MCF 10A (cell line): ENCODE results near the gene ABLIM2. TPM values are rescaled to one million over a fixed set of nuclear protein-coding genes. Genes with fewer than 3 reads are reported as not detected.
A peak's percentile ranks its signal among the peaks of the same experiment; 100 is the strongest.

Source experiments
- BruUV-seq: library from RNA; stranded (reverse); fragments of 400-500 nt; replicated peaks from 2 replicates; lab custom pipeline; 2021; lab: Mats Ljungman, UMichigan
- CTCF ChIA-PET: fragments of 300-600 bp; sonication (Branson Sonifier 250); formaldehyde crosslinking; extraction: SDS; loops from one replicate; lab custom pipeline; 2021; ENCODE audit warnings: antibody characterized with exemption, inconsistent platforms; lab: Yijun Ruan, JAX
- POLR2A ChIA-PET: fragments of 300-600, 350-650 bp; sonication (Branson Sonifier 250); formaldehyde crosslinking; extraction: SDS; loops from one replicate; lab custom pipeline; 2020; ENCODE audit warnings: antibody characterized with exemption, inconsistent platforms; lab: Yijun Ruan, JAX
- DNase-seq: peaks from one replicate; pipeline ENCODE4 v3.0.0-alpha.2; 2018; ENCODE audit not compliant: unreplicated experiment
- H3K27ac Mint-ChIP-seq: one replicate; pipeline ENCODE4 v1.8.0; 2022; ENCODE audit warnings: mild to moderate bottlenecking, low read depth, mixed read lengths; ENCODE audit not compliant: unreplicated experiment
- H3K27me3 Mint-ChIP-seq: one replicate; pipeline ENCODE4 v1.8.0; 2022; ENCODE audit warnings: mixed read lengths; ENCODE audit not compliant: insufficient read depth, unreplicated experiment
- H3K36me3 Mint-ChIP-seq: one replicate; pipeline ENCODE4 v1.8.0; 2022; ENCODE audit warnings: mild to moderate bottlenecking, moderate library complexity, mixed read lengths; ENCODE audit not compliant: insufficient read depth, unreplicated experiment
- H3K4me1 Mint-ChIP-seq: one replicate; pipeline ENCODE4 v1.8.0; 2022; ENCODE audit warnings: mixed read lengths; ENCODE audit not compliant: insufficient read depth, unreplicated experiment
- H3K4me3 Mint-ChIP-seq: one replicate; pipeline ENCODE4 v1.8.0; 2022; ENCODE audit warnings: mild to moderate bottlenecking, moderate library complexity, mixed read lengths; ENCODE audit not compliant: unreplicated experiment
- H3K9me3 Mint-ChIP-seq: one replicate; pipeline ENCODE4 v1.8.0; 2022; ENCODE audit warnings: mixed read lengths; ENCODE audit not compliant: unreplicated experiment
- CTCF ChIP-seq: fragments of 200-600 bp; IDR thresholded peaks from one replicate; pipeline ENCODE4 v1.8.0; 2022; ENCODE audit warnings: antibody characterized with exemption, mild to moderate bottlenecking; ENCODE audit not compliant: unreplicated experiment
- intact Hi-C: fragments of 100-400 bp; cut with micrococcal nuclease; formaldehyde crosslinking; loops from 2 replicates; pipeline ENCODE4 v1.14.1; 2022
- total RNA-seq: library from RNA; stranded (reverse); gene quantifications from 2 replicates; pipeline ENCODE4 v1.2.3, GENCODE V29; 2022

Gene ABLIM2
- total RNA-seq, 1 experiment from 2014 or later: 5.3 TPM

GRCh38 chr4:7967501-7968261 is 190.9 kb downstream of the ABLIM2 start:
- POLR2A ChIA-PET: interaction anchor here (0.7 to 2.0 kb wide), 4 partner anchors 9 to 59 kb away, joined by 3 to 5 read pairs (median 5); no protein-coding TSS in a partner anchor

GRCh38 chr4:7967063-7967440 is 191.6 kb downstream of the ABLIM2 start:
- Mint-ChIP-seq H3K36me3 (peaks cover 6% of the 10 kb centered on the region), H3K27me3 (no peaks in the 10 kb centered on the region), H3K9me3 (no peaks in the 10 kb centered on the region), H3K27ac (no peak overlapping the region), H3K4me1 (peaks cover 35% of the 10 kb centered on the region), H3K4me3 (no peak overlapping the region)
- CTCF ChIA-PET: interaction anchor here (0.9 to 1.0 kb wide), 2 partner anchors 152 to 163 kb away, joined by 3 to 4 read pairs; no protein-coding TSS in a partner anchor
- BruUV-seq: no TSS peak
- no peak for TF ChIP-seq CTCF
- POLR2A ChIA-PET: interaction anchor here (0.9 to 2.0 kb wide), 2 partner anchors 8 to 11 kb away, joined by 5 read pairs; no protein-coding TSS in a partner anchor
- no peak for DNase-seq
- intact Hi-C loops: no loop called here

More at GRCh38 chr4:7967501-7968261, 190.9 kb downstream of the ABLIM2 start:
- Mint-ChIP-seq H3K9me3 (no peaks in the 10 kb centered on the region), H3K27ac (no peak overlapping the region), H3K36me3 (peaks cover 6% of the 10 kb centered on the region), H3K27me3 (no peaks in the 10 kb centered on the region), H3K4me3 (no peak overlapping the region), H3K4me1 (peaks cover 38% of the 10 kb centered on the region)
- intact Hi-C loops: no loop called here
- BruUV-seq: no TSS peak
- DNase-seq: peak; percentile 30
- no peak for TF ChIP-seq CTCF
- CTCF ChIA-PET: interaction anchor here (0.9 to 1.0 kb wide), 2 partner anchors 153 to 163 kb away, joined by 3 to 4 read pairs; no protein-coding TSS in a partner anchor

- CTCF ChIA-PET: interaction anchor here (1.0 kb wide), 1 partner anchor 151 kb away, joined by 3 read pairs; no protein-coding TSS in a partner anchor
- no TSS peak for BruUV-seq
- Mint-ChIP-seq H3K4me3 (no peak overlapping the region), H3K36me3 (peaks cover 6% of the 10 kb centered on the region), H3K27me3 (no peaks in the 10 kb centered on the region), H3K4me1 (peaks cover 34% of the 10 kb centered on the region), H3K9me3 (no peaks in the 10 kb centered on the region), H3K27ac (no peak overlapping the region)
- DNase-seq: no peak
- intact Hi-C loops: no loop called here
- POLR2A ChIA-PET: interaction anchor here (0.6 to 2.0 kb wide), 2 partner anchors 10 to 418 kb away, joined by 3 to 5 read pairs; no protein-coding TSS in a partner anchor
- no peak for TF ChIP-seq CTCF
Measured at GRCh38 chr4:7966281-7967062, 192.1 kb downstream of the ABLIM2 start.
